K562 (cell line): Measurements from ENCODE around the gene RAB3GAP2.

Experiments
- ARID2 ChIP-seq: fragments of 450-650 bp; IDR thresholded peaks from 2 replicates; pipeline ENCODE4 v1.6.1; 2017; ENCODE audit warnings: antibody characterized with exemption, mild to moderate bottlenecking
- CEBPB ChIP-seq: fragments of 450-650 bp; IDR thresholded peaks from 2 replicates; pipeline ENCODE4 v1.6.1; 2016; ENCODE audit warnings: missing genetic modification characterization, missing compliant biosample characterization
- RBFOX2 ChIP-seq: fragments of 200-400 bp; formaldehyde crosslinking; IDR thresholded peaks from 2 replicates; pipeline ENCODE4 v1.6.1; 2017; ENCODE audit warnings: low read depth, mild to moderate bottlenecking, low read length, moderate library complexity
- ZNF780A ChIP-seq: fragments of 250-450 bp; sonication (Bioruptor Pico); IDR thresholded peaks from 2 replicates; pipeline ENCODE4 v1.5.0; 2021; ENCODE audit warnings: mild to moderate bottlenecking
- TF ChIP-seq, protein P1 (sequence below): fragments of 250-450 bp; sonication (Bioruptor Pico); IDR thresholded peaks from 2 replicates; pipeline ENCODE4 v1.8.0; 2021; ENCODE audit warnings: mild to moderate bottlenecking, moderate library complexity

DNA sequence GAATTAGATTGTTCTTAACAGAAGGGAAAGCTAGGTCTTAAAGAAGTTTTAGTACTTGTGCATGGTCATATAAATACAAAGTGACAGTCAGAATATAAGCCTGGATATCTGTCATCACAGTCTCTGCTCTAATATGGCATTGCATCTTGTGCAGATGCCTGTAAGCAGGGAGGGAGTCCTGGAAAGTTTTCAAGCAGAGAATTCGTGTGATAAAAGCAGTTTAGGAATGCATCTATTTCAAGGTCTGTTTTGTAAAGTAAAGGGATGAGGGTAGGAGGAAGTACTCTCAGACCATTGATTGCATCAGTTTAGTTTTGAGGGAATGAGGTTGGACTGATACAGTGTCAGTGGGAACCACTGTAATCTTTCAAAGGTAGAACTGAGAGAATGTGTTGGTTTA lies 147.7 kb downstream of the RAB3GAP2 start:
- TF ChIP-seq, protein P1, sequence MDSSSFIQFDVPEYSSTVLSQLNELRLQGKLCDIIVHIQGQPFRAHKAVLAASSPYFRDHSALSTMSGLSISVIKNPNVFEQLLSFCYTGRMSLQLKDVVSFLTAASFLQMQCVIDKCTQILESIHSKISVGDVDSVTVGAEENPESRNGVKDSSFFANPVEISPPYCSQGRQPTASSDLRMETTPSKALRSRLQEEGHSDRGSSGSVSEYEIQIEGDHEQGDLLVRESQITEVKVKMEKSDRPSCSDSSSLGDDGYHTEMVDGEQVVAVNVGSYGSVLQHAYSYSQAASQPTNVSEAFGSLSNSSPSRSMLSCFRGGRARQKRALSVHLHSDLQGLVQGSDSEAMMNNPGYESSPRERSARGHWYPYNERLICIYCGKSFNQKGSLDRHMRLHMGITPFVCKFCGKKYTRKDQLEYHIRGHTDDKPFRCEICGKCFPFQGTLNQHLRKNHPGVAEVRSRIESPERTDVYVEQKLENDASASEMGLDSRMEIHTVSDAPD (CRISPR knock-in tag), result no peak
- TF ChIP-seq CEBPB (no peak), RBFOX2 (no peak), ZNF780A (no peak), ARID2 (no peak)
